ENCODE results near the gene LETM1.

- TF ChIP-seq POLR2A (IDR thresholded peaks at IDR 0.05) (no peak), CTCF (IDR thresholded peaks at IDR 0.05) (no peak)
Measured at GRCh38 chr4:1802151-1802715, 53.7 kb downstream of the LETM1 start.
